ENCODE results near the gene TREM2.
"Not testable (repeated sequence)": the region's sequence is repeated elsewhere in the genome, so short reads cannot be mapped to it uniquely, and the experiment has no call there.

The TREM2 gene

DNA sequence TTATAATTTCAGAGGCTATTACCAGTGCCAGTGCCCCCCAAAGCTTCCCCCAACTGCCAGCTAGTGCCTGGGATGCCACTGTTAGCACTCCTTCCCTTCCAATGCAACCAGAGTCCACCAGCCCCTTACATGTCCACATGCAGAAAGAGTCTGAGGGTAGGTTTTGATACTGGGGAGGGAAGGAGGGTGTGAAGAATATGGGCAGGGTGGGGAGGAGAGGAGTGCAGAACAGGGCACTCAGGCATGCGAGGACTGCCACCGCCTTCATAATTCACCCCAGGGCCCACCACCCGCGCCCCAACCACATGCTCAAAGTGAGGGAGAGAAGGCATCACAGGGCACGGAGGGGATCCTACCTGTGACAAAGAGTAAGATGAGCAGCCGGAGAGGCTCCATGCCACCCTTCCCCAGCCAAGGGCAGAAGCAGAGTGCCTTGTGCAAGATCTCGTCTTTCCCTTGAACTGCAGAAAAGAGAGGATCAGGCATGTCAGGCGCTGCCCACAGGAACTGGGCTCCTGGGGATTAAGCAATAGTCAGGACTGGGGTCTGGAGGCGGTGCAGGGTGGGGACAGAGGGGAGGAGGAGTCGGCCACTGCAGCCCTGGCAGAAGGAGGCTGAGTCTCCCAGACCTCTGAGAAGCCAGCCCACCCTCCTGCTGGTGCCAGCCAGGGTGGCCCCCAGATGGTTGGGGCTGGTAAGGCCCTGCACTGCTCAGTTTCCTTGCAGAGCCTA, at the start of gene TREM2:
Gene TREM2, minus strand, starts transcription at position 430 of the 732 bp plus-strand sequence. Its CDS starts 34 bp downstream, at position 396.
- no peak for DNase-seq

GRCh38 chr6:41209547-41210320, 46.8 kb upstream of the TREM2 start:
- DNase-seq: no peak

DNA sequence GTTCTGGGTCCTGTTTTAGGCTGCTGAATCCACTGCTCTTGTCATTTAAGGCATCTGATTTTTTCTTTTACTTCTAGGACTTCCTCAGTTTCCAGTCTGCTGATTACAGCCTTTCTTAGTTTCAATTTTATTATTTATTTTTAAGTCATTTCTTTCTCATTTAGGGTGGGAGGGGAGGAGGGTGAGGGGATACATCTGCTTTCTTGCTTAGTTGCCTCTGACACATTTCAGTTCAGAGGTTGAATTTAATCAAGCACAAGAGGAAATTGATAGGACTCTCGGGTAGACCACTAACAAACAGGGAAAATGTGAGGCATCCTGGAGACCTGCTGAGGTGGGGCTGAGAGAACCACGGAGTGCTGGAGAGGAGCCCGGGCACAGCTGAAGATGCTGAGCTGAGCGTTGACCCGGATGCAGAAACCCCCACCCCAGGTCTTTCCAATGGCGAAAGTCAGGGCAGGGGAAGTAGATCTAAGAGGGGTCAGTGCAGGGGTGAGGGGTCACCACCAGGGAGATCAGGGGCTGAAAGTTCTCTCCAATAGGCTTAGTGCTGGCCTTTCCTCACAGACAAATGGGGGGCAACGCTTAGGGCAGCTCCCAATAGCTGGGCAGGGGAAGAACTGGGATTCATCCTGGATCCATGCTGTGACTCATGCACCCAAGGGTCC, 45.7 kb upstream of the TREM2 start:
- DNase-seq: no peak

GRCh38 chr6:41204156-41204555, 41.2 kb upstream of the TREM2 start:
- DNase-seq: no peak

GRCh38 chr6:41201764-41202173, 38.9 kb upstream of the TREM2 start:
- DNase-seq: no peak

DNA sequence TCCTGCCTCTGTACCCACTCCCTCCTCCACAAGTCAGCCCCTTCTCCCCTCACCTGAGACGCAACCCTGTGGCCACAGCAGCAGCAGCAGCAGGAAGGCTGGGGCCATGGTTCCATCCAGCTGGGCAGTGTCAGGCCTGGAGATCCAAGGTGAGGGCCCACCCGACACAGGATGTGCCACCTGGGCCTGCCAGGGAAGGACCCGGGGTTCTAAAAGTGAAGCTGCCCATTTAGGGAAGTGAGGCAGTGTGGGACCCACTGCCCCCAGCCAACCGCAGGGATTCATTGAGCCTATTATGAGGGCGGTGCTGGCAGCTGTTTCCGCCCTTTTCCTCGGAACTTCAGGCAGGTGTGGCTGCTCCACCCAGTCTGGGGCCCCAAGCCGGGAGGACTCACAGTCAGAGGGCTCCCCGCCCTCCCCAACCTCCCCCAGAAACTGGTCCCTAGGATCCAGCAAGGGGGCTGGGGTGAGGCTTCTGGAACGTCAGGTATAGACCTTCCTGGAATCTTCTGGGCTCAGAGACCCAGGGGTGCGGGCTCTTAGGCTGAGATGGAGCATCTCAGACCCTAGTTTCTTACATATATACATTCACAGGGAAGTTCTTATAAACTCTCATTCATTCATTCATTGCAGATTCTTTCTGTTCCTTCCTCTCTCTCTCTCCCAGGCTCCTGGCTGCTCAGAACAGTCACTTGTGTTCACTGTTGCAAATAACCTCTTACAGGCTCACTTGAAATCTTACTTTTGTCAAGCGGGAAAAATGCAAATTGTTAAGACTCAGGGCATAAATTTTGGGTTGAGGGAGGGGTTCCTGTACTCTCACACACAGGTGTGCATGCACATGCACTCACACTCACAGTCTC, 38.2 kb upstream of the TREM2 start, which contains the start of gene TREML2:
Gene TREML2, minus strand, starts transcription at position 249 of the 863 bp plus-strand sequence. Its CDS starts 141 bp downstream, at position 108.
- DNase-seq: no peak

DNA sequence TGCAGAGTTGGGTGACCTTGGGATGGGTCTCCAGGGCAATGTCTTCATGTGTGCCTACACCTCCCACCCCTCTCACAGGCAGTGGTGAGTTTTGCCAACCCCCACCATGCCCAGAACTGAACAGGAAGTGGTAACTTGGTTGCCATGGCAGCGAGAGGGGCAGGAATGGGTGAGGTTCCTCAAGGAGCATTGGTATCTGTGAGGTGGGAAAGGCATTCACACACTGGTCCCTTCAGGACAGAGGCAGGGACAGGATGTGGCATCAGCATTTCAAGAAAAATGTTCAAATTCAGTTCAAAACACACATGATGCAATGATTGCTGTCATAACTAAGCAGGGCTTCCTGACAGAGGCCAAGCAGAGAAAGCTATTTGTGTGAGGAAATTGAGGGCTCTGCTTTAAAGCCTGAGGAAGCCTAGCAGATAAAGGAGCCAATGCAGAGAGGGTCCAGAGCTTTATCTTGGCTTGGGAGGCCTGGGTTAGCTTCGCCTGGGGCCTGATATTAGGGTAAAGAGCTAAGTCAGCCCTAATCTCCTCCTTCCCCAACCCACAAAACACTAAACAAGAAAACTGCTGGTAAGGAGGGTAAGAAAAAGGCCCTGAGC, 37.5 kb upstream of the TREM2 start:
- DNase-seq: no peak

- DNase-seq: no peak
Measured at GRCh38 chr6:41199552-41200246, 36.8 kb upstream of the TREM2 start.

GRCh38 chr6:41197234-41197633, 34.3 kb upstream of the TREM2 start:
- no peak for DNase-seq

DNA sequence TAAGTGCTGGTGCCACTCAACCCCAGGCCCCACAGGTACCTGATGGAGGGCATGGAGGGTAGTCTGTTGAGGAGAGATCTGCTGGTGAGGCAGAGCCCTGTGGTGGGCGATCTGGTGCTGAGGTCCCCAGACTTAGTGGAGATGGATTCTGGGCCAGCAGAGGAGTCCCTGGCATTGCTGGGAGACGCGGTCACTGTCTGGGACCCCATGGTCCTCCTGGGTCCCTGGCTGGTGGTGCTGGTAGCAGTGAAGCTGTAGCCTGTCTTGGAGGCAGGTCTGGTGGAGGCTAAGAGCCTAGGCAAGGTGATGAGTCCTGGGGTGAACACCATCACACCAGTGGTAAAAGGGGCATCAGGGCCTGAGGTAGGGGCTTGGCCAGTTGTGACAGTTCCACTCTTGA, 31.5 kb upstream of the TREM2 start:
- no peak for DNase-seq

GRCh38 chr6:41193884-41194283, 31.0 kb upstream of the TREM2 start:
- no peak for DNase-seq

DNA sequence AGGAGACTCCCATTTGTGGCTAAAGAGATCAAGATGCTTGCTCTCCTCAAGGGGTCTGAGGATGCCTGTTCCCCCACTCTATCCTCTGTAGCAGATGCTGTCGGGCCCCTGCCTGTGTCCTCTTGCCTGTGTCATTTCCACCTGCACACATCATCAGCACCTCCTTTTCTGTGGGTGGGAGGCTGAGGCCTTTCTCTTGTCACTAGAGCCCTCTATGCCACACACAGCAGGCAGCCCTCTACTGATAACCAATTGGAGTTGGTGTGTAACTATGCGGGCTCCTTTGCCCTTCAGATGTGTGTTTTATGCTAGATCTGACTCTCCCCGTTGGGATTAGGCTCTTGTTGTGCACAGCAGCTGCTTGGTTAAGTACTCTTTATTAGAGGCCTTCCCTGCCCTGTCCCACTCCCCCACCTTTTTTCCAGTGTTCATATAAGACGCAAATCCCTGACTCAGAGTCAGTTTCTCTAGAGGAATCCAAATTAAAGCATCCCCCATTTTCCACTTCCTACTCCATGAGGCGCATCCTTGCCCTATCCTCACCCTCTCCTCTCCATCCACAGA, 30.3 kb upstream of the TREM2 start:
- no peak for DNase-seq

DNA sequence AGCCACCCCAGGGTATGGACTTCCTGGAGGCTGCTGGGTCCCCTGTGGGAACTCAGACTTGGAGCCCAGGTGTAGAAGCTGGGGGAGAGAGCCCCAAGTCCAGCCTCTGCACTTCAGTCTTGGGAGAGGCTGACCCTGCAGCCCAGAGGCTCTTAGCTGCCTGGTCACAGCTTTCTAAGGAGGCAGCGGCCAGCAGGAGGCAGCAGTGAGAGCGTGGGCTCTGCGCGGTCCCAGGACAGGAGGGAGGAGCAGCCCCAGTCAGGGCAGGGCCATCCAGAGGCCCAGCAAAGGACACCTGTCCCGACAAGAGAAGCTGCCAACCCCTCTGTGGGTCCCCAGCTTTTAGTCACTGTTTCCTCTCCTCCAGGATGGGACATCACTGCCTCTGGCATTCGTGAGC, 28.7 kb upstream of the TREM2 start:
- DNase-seq: peak; percentile 16

DNA sequence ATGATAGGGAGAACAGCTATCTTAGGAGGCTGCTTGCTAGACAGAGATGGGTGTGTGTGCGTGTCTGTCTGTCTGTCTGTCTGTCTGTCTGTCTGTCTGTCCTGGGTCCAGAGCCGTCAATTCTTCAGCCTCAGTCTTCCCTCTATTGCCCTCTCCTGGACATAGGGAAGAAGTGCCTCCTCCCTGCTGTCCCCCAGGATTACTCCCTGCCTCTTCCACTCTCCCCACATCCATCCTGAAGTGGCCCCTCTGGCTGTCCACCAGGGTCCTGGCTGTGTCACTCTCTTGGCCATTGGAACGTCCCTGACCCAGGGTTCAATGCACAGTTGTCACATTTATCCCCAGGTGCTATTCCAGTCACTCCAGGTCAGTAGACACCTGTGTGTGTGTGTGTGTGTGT, 27.9 kb upstream of the TREM2 start:
- DNase-seq: no peak

DNA sequence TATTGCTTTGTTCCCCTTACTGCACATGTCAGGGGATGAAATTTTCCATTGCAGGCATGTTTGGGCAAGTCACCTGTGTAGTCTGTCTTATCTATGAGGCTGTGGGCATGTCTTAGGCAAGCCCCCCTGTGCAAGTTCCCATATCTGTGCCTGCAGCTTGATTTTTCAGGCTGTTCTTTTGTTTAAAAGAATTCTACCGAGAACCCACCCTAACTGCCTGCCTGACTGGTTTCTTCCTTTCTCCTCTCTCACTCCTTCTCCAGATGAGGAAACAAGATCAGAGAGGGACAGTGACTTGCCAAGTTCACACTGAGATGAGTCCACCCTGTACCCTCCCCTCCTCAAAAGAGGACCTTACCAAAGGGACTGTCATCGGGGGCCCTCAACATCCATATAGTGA, 27.1 kb upstream of the TREM2 start:
- no peak for DNase-seq

DNA sequence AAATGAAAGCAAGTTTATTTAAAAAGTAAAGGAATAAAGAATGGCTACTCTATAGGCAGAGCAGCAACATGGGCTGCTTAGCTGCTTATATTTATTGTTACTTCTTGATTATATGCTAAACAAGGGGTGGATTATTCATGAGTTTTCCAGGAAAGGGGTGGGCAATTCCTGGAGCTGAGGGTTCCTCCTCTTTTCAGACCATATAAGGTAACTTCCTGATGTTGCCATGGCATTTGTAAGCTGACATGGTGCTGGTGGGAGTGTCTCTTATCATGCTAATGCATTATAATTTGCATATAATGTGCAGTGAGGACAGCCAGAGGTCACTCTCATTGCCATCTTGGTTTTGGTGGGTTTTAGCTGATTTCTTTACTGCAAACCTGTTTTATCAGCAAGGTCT, 26.1 kb upstream of the TREM2 start:
- not testable (repeated sequence) for DNase-seq

DNA sequence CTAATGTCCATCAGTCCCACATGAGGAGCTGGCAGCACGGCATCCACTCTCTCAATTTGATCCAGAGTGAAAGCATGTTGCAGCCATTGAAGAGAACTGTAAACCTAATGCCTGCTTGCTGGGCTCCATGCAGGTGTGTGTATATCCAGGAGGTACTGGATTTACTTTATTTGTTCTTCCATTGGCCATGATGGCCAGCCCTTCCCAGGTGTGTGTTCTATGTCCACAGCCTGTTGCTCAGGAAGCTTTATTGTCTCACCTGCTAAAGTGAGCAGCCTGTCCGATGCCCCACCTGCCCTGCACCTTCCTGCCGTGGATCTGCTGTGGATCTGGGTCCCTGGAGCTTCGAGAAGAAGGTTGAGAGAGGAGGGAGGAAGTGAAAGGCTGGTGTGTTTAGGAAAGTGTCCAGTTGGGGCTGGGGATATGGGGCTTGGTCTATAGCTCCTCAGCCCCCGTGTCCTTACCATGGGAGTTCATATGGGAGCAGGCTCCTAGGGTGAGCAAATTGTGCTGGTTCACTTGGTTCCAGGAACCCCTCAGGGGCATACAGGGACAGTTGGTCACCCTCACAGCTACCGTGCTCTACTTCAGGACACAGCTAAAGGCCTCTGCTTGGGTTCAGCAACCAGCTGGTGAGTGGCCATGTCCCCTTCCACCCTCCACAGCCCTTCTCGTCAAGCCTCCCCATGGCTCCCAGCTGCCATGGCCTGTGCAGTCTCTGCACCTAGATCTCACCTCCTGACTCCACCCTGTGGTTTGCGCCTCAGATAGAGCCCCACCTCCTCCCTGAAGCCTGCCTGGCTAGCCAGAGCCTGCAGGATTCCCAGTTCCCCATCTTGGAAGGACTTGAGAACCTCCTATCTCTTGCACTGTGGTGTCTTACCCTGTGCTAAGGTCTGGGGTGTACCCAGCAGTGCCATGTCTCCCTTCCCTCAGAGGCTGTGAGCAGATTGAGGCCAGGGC, 25.3 kb upstream of the TREM2 start:
- DNase-seq: no peak

- DNase-seq: no peak
Measured at GRCh38 chr6:41186031-41186562, 23.2 kb upstream of the TREM2 start.

DNA sequence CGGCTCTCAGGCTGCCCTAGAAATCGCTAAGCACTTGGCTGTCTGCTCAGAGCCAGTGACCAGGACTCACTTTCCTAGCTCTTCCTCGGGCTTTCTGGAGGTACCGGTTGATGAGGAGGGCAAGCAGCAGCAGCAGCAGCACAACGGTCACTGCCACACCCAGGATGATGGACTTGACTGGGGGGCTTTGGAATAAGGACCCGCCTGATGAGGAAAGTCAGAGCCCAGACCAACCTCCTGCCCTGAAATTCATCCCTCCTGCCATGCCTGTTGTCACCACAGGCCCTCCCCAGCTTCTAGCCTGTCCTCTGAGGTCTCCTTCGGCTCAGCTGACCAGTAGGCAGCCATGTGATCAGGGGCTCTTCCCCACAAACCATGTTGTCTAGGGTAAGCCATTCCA, 21.8 kb upstream of the TREM2 start:
- DNase-seq: no peak

Data from HCEC 1CT (cell line).